ENCODE results near the gene NHERF1.

GRCh38 chr17:74792586-74793105 lies 44.2 kb downstream of the NHERF1 start:
- TF ChIP-seq POLR2A (IDR thresholded peaks at IDR 0.05) (no peak), CTCF (IDR thresholded peaks at IDR 0.05) (no peak)

Measured in right lobe of liver (tissue), 4 donors.